ENCODE measurements around the gene VRK2.

DNA sequence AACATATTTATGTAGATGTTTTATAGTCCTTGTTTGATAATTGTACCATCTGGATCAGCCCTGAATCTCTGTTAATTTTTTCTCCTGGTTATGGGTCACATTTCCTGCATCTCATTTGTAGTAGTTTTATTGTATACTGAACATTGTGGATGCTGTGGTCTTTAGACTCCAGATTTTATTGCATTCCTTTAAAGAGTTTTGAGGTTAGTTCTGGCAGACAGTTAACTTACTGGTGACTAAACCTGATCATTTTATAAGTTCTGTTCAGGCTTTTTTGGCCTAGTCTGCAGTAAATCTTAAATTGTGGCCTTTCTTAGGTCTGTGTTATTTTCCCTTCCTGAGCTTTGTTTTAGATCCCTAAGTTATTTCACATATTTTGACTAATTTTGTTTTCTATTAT is 110.2 kb downstream of the VRK2 start:
- TF ChIP-seq, protein P1, sequence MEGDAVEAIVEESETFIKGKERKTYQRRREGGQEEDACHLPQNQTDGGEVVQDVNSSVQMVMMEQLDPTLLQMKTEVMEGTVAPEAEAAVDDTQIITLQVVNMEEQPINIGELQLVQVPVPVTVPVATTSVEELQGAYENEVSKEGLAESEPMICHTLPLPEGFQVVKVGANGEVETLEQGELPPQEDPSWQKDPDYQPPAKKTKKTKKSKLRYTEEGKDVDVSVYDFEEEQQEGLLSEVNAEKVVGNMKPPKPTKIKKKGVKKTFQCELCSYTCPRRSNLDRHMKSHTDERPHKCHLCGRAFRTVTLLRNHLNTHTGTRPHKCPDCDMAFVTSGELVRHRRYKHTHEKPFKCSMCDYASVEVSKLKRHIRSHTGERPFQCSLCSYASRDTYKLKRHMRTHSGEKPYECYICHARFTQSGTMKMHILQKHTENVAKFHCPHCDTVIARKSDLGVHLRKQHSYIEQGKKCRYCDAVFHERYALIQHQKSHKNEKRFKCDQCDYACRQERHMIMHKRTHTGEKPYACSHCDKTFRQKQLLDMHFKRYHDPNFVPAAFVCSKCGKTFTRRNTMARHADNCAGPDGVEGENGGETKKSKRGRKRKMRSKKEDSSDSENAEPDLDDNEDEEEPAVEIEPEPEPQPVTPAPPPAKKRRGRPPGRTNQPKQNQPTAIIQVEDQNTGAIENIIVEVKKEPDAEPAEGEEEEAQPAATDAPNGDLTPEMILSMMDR (conservative IDR thresholded peaks at IDR 0.05 in 1 of 2, IDR thresholded peaks at IDR 0.05 in 1 of 2; ENCODE audit: extremely low read depth in 1 of 2, insufficient read depth in 1 of 2, low read depth in 1 of 2, low read length in 2 of 2) = no peak
- no peak for TF ChIP-seq EZH2 (IDR thresholded peaks at IDR 0.05; ENCODE audit: borderline replicate concordance, low read length)
